Measurements from ENCODE around the gene PPP1R12B.

Gene PPP1R12B, protein sequence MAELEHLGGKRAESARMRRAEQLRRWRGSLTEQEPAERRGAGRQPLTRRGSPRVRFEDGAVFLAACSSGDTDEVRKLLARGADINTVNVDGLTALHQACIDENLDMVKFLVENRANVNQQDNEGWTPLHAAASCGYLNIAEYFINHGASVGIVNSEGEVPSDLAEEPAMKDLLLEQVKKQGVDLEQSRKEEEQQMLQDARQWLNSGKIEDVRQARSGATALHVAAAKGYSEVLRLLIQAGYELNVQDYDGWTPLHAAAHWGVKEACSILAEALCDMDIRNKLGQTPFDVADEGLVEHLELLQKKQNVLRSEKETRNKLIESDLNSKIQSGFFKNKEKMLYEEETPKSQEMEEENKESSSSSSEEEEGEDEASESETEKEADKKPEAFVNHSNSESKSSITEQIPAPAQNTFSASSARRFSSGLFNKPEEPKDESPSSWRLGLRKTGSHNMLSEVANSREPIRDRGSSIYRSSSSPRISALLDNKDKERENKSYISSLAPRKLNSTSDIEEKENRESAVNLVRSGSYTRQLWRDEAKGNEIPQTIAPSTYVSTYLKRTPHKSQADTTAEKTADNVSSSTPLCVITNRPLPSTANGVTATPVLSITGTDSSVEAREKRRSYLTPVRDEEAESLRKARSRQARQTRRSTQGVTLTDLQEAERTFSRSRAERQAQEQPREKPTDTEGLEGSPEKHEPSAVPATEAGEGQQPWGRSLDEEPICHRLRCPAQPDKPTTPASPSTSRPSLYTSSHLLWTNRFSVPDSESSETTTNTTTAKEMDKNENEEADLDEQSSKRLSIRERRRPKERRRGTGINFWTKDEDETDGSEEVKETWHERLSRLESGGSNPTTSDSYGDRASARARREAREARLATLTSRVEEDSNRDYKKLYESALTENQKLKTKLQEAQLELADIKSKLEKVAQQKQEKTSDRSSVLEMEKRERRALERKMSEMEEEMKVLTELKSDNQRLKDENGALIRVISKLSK

DNA sequence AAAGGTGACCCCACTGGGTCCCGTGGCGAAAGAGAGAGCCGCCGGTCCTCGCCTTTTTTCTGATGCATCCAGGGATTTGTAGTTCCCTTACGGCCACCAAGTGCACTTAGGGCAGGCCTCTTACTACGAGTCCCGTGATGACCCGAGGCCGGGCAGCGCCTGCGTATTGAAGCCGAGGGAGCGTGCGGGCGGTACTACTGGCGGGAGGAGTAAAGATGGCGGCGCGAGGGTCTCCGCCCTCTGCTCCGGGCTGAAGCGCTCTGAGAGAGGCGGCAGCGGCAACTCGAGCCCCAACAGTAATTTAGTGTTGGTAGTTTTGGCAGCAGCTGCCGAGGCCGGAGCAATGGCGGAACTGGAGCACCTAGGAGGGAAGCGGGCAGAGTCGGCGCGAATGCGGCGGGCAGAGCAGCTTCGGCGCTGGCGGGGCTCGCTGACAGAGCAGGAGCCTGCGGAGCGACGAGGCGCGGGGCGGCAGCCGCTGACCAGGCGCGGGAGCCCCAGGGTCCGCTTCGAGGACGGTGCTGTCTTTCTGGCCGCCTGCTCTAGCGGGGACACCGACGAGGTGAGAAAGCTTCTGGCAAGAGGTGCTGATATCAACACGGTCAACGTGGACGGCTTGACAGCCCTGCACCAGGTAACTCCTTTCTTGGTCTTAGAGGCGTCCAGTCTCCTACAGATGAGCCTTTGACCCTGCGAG lies at the start of gene PPP1R12B:
Gene PPP1R12B, plus strand, starts transcription at position 191 of the 697 bp plus-strand sequence. Its CDS starts 153 bp downstream, at position 344.
- DNase-seq, result peak; percentile 73 to 97

DNA sequence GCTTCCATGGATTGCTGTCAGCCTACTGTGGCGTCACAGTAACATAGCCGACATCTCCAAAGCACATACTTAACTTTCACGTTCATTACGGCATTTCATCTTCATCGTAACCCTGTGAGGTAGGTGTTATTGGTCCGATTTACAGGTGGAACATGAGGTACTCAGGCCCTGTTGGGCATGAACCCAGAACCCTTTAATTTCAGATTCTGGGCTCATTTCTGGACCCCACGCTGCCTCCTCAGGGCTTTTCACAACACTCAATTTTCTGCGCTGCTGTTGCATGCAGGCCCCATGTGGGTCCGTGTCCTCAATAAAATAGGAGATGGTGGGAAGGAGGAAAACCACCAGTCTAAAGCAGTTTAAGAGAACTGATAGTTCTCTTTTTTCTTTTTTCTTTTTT lies 46.3 kb upstream of the PPP1R12B start:
- no peak for DNase-seq

DNA sequence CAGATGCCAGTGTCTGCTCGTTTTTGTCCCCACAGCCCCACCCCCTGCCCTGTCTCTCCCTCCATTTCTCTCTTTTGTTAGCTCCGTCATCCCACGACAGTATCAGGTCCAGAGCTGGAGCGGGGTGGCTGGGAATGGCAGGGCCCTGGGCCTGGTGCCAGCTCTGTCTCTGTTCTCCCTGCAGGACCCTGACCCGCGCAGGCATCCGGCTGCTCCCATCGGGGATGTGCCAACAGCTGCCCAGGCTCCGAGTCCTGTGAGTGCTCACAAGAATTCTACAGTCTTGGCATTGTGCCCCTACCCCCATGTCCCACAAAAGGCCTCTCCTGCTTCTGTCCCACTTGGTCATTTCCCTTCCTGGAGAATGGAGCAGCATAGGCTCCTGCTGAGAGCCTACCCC lies 44.1 kb upstream of the PPP1R12B start:
- DNase-seq, result no peak

DNA sequence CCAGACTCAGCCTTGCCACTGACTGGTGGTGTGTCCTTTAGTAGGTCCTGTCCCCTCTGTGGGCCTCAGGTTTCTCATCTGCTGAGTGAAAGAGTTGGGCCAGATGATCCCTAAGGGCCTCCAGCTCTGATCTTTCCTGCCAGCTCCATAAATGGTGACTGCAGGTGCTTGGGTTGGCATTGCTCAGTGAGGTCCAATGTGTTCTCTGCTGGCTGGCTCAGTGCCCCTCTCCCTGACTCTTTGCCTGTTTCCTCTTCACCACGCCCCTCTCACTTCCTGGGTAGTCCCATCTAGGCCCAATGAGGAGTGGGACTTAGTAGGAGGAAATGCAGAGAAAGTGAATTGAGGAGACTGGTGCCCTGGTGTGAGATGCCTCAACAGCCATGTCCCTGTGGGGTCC lies 43.3 kb upstream of the PPP1R12B start:
- no peak for DNase-seq

DNA sequence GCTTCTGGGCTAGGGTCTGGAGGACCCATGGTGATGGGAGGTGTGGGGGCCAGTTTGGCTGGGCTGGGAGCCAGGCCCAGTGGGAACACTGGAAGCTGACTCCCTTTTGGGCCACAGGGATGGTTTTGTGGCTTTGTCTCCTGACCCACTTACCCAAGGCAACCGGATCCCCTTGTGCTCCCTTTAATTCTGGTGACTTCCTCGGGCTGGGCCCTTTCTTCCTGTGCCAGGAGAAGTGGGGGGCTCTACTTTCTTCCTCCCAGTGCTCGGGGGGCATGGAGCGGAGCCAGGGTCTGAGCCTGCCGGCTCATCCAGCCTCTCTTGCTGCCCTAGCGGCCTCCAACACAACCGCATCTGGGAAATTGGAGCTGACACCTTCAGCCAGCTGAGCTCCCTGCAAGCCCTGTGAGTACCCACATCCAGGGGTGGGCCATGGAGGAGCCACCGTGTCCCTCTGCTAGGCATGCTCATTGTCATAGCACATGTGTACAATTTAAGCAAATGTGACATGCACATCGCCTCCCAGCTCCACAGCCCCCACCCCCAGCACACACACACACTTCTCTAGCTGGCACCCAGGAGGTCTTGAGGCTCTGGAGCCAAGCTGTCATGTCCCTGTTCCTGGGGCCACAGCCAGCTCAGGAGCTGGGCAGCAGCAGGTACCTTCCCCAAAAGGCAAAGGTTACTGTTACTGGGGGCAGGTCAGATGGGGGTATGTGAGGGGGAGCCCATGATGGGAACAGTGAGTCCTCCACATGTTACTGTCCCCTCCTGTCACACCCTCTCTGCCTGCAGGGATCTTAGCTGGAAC lies 41.8 kb upstream of the PPP1R12B start:
- DNase-seq, result no peak

DNA sequence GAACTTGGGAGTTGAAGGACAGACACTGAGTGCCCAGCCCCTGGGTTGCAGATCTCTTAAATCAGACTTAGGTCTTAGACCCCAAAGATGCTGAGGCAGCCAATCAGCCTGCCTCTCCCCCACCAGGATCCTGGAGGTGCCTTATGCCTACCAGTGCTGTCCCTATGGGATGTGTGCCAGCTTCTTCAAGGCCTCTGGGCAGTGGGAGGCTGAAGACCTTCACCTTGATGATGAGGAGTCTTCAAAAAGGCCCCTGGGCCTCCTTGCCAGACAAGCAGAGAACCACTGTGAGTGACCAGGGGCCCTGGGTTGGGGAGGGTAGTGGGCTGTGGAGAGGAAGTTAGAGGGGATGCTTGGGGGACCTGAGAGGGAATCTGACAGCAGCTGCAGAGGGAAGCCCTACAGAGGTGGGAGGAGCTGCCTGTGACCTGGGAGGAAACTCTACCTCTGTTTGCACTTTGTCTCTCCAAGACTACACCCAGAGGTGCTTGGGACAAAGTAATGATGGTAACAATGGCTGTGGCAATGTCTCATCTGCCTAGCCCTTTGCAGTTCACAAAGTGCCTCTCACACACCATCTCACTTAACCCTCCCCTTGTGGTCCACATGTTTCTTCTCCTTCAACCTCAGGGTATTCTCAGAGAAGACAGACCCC lies 38.3 kb upstream of the PPP1R12B start:
- no peak for DNase-seq

DNA sequence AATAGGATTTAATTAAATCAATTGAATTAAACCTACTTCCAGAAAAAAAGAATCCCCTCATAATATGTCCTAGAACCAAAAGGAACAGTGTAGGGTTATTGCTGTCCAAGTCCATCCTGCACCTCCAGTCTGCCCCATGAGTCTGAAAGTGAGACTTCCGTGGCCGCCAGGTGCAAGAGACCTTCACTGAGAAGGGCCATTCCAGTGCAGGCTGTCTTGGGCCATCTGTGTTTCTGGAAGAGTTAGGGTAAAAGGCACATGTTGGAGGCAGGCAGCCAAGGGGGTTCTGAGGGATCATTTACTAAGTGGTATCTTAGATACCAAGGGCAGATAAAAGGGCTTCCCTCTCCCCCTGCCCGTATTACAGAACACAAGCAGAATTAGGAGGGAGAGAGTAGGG lies 37.8 kb upstream of the PPP1R12B start:
- DNase-seq, result no peak

DNA sequence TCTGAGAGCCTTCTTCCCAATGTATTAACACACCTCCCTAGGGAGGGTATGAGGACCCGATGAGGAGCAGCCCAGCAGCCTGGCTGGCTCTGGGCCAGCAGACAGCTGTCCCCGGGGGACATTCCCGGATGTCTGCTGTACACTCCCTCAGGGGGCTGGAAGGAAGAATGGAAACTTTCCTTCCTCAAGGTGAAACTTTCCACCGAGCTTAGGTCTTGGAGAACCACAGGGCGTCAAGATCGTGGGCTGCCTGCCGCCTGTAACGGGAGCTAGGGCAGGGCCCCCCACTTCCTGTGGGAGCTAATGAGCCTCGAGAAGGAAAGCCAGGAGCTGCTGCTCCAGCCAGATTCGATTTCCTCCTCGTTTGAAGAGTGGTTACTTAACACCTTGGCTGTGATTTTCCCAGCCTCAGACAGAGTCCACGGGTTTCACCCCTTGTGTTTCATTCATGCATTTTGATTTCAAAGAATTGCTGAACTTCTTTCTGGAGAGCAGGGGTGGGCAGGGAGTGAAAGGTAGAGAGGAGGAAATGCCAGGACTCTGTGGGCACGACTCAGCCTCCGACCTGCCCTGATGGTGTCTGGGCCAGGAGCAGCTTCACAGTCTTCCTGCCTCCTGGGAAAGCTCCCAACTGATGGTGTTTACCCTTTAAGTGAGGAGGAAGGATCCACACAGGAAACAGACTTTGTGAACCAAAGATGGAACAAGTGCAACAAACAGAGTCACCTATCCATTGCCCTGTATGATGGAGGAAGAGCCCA lies 36.4 kb upstream of the PPP1R12B start:
- no peak for DNase-seq

DNA sequence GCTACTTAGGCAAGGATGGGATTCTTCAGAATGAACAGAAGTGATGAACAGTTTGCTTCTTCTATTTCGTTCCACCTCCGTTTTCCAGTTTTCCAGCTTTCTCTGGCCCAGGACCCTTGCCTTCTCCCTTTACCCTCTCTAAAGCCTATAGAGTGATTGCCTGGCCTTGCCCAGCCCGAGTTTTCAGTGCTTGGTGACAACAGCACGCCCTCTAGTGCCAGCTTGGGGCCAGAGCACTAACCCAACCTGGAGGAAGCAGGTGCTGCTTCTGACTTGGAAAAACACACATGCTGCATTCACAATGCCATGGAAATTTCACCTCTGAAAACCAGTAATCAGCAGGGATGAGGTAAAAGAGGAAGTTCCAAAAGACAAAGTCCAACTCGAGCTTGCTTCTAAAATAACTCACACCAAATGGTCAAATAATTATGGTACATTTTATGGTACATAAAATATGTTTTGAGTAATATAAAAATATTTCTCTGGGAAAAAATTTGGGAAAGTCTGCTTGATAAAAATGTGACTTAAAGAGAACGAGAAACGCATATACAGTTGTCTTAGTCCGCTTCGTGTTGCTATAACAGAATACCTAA lies 32.8 kb upstream of the PPP1R12B start:
- peak; percentile 17 to 45 for DNase-seq

DNA sequence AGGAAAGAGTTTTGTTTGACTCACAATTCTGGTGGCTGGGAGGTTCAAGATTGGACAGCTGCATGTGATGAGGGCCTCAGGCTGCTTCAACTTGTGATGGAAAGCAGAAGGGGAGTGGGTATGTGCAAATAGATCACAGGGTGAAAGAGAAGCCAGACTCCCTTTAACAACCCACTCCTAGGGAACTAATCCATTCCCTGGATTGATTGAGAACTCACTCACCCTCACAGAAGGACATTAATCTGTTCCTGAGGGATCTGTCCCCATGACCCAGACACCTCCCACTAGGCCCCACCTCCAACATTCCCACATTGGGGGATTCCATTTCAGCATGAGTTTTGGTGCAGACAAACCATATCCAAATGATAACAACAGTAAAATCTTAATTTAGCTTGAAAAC lies 32.3 kb upstream of the PPP1R12B start:
- no peak for DNase-seq

DNA sequence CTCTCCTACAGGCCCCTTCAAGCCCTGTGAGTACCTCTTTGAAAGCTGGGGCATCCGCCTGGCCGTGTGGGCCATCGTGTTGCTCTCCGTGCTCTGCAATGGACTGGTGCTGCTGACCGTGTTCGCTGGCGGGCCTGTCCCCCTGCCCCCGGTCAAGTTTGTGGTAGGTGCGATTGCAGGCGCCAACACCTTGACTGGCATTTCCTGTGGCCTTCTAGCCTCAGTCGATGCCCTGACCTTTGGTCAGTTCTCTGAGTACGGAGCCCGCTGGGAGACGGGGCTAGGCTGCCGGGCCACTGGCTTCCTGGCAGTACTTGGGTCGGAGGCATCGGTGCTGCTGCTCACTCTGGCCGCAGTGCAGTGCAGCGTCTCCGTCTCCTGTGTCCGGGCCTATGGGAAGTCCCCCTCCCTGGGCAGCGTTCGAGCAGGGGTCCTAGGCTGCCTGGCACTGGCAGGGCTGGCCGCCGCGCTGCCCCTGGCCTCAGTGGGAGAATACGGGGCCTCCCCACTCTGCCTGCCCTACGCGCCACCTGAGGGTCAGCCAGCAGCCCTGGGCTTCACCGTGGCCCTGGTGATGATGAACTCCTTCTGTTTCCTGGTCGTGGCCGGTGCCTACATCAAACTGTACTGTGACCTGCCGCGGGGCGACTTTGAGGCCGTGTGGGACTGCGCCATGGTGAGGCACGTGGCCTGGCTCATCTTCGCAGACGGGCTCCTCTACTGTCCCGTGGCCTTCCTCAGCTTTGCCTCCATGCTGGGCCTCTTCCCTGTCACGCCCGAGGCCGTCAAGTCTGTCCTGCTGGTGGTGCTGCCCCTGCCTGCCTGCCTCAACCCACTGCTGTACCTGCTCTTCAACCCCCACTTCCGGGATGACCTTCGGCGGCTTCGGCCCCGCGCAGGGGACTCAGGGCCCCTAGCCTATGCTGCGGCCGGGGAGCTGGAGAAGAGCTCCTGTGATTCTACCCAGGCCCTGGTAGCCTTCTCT lies 30.3 kb upstream of the PPP1R12B start:
- DNase-seq, result no peak

DNA sequence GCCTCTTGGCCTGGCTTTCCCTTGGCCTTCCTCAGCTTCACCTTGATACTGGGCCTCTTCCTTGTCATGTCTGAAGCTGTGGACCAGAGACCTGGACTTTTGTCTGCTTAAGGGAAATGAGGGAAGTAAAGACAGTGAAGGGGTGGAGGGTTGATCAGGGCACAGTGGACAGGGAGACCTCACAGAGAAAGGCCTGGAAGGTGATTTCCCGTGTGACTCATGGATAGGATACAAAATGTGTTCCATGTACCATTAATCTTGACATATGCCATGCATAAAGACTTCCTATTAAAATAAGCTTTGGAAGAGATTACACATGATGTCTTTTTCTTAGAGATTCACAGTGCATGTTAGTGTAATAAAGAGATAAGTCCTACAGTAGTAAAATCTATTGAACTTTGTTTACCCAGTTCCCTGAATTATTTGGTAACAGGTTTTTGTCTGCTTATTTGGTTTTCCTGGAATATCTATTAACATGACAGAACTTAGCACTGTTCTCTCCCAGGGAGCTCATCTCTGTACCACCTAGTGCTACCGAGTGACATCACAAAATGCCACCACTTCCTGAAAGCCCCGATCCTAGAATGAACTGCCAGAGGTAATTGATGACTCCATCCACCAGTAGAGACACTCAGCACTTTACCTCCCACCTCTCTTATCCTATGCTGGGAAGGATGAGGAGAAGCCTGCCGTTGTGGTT lies 29.0 kb upstream of the PPP1R12B start:
- no peak for DNase-seq

DNA sequence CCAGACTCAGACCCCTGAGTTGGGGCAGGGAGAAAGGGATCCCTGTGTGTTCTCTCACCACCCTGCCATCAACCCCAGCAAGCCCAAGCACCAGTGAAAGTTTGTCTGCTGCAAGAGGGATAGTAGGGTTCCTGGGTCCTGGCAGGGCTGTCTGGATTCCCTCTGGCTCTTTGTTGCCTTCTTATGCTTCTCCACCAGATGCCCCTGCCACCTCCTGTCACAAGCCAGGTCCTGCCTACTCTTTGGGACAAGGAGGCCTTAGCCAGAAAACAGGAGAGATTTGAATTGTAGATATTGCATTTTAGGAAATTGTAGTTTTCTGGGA lies 28.5 kb upstream of the PPP1R12B start:
- DNase-seq, result no peak

DNA sequence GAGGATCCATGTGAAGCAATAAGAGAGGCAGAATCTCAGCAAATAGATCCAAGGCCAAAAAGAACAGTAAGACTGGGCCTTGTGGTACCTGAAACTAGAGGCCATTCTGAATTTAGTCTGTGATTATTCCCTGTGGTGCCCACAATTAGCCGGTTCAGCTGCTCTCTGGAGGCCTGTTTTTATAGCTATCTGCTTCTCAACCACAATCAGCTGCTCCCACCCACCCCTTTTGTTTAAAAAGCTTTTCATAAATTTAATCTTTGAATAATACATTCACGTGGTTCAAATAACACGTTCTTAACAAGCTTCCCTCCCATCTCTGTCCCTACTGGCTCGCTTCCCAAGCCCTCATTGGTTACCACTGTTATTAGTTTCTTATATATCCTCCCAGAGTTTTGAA lies 24.8 kb upstream of the PPP1R12B start:
- no peak for DNase-seq

DNA sequence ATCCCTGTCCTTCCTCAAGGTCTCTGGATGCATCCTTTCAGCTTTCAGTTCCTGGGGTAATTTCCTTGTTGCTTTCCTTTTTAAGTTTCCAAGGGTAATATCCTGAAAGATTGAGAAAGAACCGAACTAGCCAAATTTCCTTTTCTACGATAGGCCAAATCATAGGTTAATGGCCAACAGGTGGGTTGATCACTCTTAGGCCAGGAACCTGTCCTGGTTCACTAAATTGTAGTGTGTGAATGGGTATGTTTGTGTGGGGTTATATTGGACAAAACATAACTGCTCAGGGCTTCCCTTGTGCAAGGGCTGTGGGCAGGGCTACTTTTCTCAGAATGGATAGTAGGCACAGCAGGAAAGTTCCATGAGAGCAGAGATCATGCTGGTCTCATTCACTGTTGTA lies 23.9 kb upstream of the PPP1R12B start:
- DNase-seq, result no peak

DNA sequence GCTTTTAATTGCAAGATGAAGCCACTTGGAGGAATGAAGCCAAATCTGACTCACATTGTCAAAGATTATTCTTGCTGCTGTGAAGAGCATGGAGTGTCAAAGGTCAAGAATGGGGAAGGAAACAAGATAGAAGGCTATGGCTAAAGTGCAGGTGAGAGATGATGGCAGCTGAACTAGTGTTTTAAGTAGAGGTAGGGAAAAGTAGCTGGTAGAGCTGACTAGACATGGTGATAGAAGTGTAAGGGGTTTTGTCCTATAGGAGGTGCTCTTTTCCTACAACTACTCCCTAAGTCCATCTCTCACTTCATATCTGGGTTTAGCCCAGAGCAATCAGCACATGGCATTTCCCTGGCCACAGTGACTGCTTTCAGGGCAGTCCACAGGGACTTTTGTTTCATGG lies 18.6 kb upstream of the PPP1R12B start:
- no peak for DNase-seq

DNA sequence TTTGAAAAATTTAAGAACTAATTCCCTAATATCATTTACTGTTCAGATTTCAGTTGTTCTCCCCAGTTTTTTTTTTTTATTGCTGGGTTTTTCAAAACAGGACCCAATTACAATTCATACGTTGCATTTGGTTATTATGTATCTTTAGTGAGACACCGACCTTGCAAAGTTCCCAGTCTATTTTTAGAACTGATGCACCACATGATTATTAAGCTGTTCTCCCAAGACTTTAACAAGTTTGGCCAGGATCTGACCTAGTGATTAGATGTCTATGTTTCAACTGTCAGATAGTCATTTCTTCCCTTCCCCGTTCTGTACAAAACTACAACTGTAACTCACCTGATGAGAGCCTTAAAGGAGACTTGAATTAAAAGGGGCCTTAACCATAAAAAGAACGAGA lies 14.6 kb upstream of the PPP1R12B start:
- no peak for DNase-seq

DNA sequence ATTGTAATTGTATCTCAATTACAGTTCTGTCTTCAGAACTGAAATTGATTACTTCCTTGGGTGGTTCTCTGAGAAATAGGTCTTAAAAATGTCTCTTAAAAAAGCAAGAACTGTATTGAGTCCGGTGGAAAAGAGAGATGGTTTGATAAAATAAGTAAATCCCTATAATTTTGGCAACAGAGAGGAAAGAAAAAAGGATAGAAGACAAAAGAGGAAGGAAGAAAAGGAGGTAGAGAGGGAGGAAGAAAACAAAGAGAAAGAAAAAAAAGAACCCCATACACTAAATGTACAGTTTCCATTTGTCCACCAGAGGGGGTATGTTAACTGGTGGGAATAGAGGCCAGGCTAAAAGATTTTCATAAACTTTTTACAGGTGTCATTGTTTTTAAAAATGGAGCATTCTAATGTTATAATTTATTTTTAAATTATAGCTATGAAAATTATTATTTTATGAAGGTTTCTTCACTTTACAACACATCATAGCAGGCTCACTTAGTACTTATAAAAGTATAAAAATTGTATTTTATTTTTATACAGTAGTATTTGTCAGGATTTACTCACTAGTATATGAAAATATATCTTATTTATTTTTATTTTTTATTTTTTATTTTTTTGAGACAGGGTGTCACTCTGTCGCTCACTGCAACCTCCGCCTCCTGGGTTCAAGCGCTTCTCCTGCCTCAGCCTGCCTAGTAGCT lies 4.7 kb upstream of the PPP1R12B start:
- DNase-seq, result peak in 1 of 2 donors; percentile 34

Data from bone marrow (tissue), 2 donors.